ENCODE measurements around the gene MYO15B.
A peak's percentile ranks its signal among the peaks of the same experiment; 100 is the strongest.

Gene MYO15B

DNA sequence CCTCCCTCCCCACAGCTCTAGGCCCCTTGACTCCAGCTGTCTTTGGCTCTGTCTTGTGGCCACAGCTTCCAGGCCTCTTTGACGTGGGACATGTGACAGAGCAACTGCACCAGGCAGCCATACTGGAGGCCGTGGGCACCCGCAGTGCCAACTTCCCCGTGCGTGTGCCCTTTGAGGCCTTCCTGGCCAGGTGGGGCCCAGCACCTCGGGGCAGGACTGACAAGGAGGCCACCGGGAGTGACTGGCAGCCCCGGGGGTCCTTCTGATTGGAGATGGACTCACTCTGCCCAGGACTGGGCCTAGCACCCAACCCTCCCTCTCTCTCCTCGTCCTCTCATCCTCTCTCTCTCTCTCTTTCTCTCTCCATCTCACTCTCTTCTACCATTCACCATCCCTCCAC is 15.5 kb downstream of the MYO15B start:
- TF ChIP-seq, protein P1, sequence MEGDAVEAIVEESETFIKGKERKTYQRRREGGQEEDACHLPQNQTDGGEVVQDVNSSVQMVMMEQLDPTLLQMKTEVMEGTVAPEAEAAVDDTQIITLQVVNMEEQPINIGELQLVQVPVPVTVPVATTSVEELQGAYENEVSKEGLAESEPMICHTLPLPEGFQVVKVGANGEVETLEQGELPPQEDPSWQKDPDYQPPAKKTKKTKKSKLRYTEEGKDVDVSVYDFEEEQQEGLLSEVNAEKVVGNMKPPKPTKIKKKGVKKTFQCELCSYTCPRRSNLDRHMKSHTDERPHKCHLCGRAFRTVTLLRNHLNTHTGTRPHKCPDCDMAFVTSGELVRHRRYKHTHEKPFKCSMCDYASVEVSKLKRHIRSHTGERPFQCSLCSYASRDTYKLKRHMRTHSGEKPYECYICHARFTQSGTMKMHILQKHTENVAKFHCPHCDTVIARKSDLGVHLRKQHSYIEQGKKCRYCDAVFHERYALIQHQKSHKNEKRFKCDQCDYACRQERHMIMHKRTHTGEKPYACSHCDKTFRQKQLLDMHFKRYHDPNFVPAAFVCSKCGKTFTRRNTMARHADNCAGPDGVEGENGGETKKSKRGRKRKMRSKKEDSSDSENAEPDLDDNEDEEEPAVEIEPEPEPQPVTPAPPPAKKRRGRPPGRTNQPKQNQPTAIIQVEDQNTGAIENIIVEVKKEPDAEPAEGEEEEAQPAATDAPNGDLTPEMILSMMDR (IDR thresholded peaks at IDR 0.05; ENCODE audit: control insufficient read depth, extremely low read depth, insufficient read depth): no peak
- H3K4me3 ChIP-seq (ENCODE audit: low read depth, low read length): no peak overlapping the region
- DNase-seq (ENCODE audit: low read depth): no peak

DNA sequence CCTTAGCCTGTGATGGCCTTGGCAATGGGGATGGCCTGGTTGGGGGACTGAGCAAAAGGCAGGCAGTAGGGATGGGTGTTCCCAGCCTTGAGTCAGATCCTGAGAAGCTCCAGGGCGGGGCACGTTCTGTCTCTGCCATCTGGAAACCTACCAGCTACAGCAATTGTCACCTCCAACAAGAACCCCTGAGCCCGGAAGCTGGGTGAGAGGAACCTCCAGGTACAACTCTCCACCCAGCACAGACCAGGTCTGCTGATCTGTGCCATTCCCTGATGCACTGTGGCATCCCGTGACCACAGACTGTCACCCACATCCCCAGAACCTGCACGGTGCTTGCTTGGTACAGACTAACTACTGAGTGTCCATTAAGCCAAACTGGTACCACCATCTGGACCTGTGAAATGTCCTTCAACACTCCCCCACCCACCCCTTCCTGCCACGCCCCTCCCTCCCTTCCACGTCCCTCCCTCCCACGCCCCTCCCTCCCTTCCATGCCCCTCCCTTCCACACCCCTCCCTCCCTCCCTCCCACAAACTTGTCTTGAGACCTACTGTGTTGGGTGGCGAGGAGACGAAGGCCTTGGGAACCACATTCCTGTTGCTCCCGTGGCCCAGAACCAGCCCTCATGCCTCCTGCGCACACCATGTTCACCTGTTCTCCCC is 16.6 kb downstream of the MYO15B start:
- DNase-seq (ENCODE audit: low read depth): no peak
- TF ChIP-seq, protein P1 (IDR thresholded peaks at IDR 0.05; ENCODE audit: control insufficient read depth, extremely low read depth, insufficient read depth): no peak
- H3K4me3 ChIP-seq (ENCODE audit: low read depth, low read length): no peak overlapping the region

DNA sequence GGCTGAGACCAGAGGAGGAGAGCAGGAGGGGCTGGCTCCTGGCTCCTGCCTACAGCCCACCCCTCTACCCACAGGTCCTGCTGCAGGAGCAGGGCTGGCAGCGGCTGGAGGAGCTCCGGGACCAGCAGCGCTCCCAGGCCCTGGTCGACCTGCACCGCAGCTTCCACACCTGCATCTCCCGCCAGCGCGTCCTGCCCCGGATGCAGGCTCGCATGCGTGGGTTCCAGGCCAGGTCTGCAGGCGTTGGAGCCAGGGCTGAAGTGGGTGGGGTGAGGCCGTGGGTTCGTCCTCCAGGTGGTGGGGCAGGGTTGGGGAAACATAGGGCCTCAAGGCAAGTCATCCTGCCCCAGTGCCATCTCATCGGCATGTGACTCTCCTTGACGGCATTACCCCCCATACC is 18.2 kb downstream of the MYO15B start:
- DNase-seq (ENCODE audit: low read depth): no peak
- TF ChIP-seq, protein P1 (IDR thresholded peaks at IDR 0.05; ENCODE audit: control insufficient read depth, extremely low read depth, insufficient read depth): no peak
- no peak overlapping the region for H3K4me3 ChIP-seq (ENCODE audit: low read depth, low read length)

DNA sequence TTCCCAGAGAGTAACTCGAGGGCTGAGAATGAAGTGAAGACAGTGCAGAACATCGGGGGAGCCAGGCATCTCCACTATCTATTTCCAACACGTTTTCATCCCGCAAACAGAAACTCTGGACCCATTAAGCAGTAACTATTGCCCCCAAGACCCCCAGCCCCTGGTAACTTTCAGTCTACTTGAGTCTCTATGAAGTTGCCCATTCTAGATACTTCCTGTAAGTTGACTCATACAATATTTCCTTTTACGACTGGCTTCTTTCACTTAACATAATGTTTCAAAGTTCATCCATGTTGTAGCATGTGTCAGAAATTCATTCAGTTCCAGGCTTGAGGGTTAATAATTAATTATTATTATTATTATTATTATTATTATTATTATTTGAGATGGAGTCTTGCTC is 19.5 kb downstream of the MYO15B start:
- TF ChIP-seq, protein P1 (IDR thresholded peaks at IDR 0.05; ENCODE audit: control insufficient read depth, extremely low read depth, insufficient read depth): no peak
- no peak overlapping the region for H3K4me3 ChIP-seq (ENCODE audit: low read depth, low read length)
- no peak for DNase-seq (ENCODE audit: low read depth)

DNA sequence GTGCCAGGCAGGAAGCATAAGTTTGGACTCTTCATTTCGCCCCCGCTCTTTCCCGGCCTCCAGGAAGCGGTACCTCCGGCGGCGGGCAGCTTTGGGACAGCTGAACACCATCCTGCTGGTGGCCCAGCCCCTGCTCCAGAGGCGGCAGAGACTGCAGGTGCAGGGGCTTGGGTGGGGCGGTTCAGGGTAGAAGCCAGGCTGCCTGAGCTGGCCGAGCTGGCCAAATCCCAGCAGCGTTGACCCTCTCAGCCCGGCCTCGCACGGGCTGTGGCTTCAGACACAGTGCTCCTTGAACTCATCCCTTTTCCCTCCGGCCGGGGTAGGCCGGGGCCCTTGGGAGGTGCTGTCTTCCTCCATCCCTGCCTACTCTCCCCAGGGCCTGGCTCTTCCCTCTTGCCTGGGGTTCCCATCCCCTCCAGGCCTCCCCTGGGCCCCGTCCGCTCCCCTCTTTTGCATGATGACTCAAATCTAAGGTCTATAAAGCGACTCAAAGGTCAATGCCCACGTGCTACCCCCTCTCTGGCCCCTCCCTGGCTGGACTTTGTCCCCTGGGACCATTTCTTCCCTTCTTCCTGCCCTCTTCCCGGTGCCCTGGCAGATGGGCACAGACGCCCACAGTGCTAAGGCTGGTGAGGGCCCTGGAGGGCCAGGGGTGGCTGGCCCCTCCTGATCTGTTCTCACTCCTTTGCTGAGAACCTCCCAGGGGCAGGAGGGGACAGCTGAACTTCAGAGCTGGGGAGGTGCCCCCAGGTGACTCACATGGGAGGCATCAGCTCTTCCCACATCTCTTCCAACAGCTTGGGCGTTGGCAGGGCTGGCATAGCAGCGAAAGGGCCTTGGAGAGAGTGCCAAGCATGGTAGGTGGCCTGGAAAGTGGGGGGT is 22.7 kb downstream of the MYO15B start:
- no peak overlapping the region for H3K4me3 ChIP-seq (ENCODE audit: low read depth, low read length)
- no peak for DNase-seq (ENCODE audit: low read depth)
- TF ChIP-seq, protein P1 (IDR thresholded peaks at IDR 0.05; ENCODE audit: control insufficient read depth, extremely low read depth, insufficient read depth): no peak

DNA sequence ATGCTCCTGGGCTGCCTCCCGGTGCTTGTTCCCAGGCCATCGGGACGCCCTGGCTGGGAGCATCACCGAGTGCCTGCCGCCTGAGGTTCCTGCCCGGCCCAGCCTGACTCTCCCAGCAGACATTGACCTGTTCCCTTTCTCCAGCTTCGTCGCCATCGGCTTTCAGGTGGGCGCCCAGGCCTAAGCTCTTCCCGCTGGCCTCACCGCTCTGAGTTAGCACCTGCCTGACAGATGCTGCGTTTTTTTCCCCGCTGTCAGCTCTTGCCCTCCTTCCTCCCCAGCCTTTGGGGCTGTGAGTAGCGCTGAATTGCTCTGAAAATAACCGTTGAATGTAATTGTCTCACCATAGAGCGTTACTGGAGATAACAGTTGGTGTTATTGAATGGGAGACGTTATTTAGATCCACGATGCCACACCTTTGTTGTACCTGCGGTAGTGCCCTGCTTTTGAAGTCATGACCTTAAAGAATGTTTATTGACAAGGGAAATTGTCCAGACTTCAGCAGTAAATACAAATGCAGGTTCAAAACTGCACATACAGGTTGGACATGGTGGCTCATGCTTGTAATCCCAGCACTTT is 24.3 kb downstream of the MYO15B start:
- peak; percentile 90 for DNase-seq (ENCODE audit: low read depth)
- no peak overlapping the region for H3K4me3 ChIP-seq (ENCODE audit: low read depth, low read length)
- TF ChIP-seq, protein P1 (IDR thresholded peaks at IDR 0.05; ENCODE audit: control insufficient read depth, extremely low read depth, insufficient read depth): no peak

All from LNCaP clone FGC (cell line).